Uterus (tissue), 4 donors: ENCODE data around the gene TPT1. TPM values are rescaled to one million over a fixed set of nuclear protein-coding genes. Genes with fewer than 3 reads are reported as not detected.
"Not testable (repeated sequence)": the region's sequence is repeated elsewhere in the genome, so short reads cannot be mapped to it uniquely, and the experiment has no call there.

ENCODE experiments used
- DNase-seq, 2 donors: peaks; one replicate each; pipeline ENCODE4 v3.0.0-alpha.2; 2019 to 2020
- H3K27ac ChIP-seq, 2 donors: fragments of 200-600 bp; sonication (generic); 1 replicate in 1 of 2; 2 replicates in 1 of 2; pipeline ENCODE4 v1.5.1; 2016 to 2018
- H3K27me3 ChIP-seq, 2 donors: fragments of 200-600 bp; sonication (generic); one replicate each; pipeline ENCODE4 v1.5.1; 2018 to 2019; ENCODE audit warnings: control low read depth in 1 of 2
- H3K36me3 ChIP-seq, 2 donors: fragments of 200-600 bp; sonication (generic); one replicate each; pipeline ENCODE4 v1.5.1; 2019; ENCODE audit warnings: control low read depth in 1 of 2
- H3K4me1 ChIP-seq, 2 donors: fragments of 200-600 bp; sonication (generic); one replicate each; pipeline ENCODE4 v1.5.1; 2018 to 2019; ENCODE audit warnings: control low read depth in 1 of 2
- H3K4me3 ChIP-seq, 2 donors: fragments of 200-600 bp; sonication (generic); 1 replicate in 1 of 2; 2 replicates in 1 of 2; pipeline ENCODE4 v1.5.1; 2018 to 2019; ENCODE audit warnings: mild to moderate bottlenecking in 1 of 2
- H3K9me3 ChIP-seq, 2 donors: fragments of 200-600 bp; sonication (generic); one replicate each; pipeline ENCODE4 v1.5.1; 2019; ENCODE audit warnings: control low read depth in 1 of 2
- POLR2A ChIP-seq, 2 donors: fragments of 450-650 bp; IDR thresholded peaks; one replicate each; pipeline ENCODE4 v1.6.1; 2016; ENCODE audit warnings: antibody characterized with exemption in 2 of 2, mild to moderate bottlenecking in 1 of 2, moderate library complexity in 1 of 2
- intact Hi-C: fragments of 100-400 bp; cut with DNase I; formaldehyde crosslinking; loops from one replicate; pipeline ENCODE4 v1.15.1; 2023; ENCODE audit warnings: low total_unique reads
- total RNA-seq, 4 donors: library from RNA; depleted of rRNA in 3 of 4; stranded (reverse); fragments of >200 nt in 3 of 4; gene quantifications; one replicate each; pipeline versions ENCODE4 v1.1.0 to v1.2.4, GENCODE V29; 2014 to 2023
- TF ChIP-seq, protein P1 (sequence below), 4 experiments: fragments of 200-600 bp in 2 of 4; fragments of 450-650 bp in 2 of 4; sonication (generic) in 2 of 4; IDR thresholded peaks; one replicate each; pipeline ENCODE4 v1.5.1; 2016 to 2019; ENCODE audit warnings: antibody characterized with exemption in 4 of 4, mild to moderate bottlenecking in 2 of 4, moderate library complexity in 1 of 4
- donor health status: DM: yes; HTN: yes; CAD: no.

Gene TPT1
- total RNA-seq, 4 donors from 2014 or later = 4,739 to 6,904 (median 5,667) TPM

DNA sequence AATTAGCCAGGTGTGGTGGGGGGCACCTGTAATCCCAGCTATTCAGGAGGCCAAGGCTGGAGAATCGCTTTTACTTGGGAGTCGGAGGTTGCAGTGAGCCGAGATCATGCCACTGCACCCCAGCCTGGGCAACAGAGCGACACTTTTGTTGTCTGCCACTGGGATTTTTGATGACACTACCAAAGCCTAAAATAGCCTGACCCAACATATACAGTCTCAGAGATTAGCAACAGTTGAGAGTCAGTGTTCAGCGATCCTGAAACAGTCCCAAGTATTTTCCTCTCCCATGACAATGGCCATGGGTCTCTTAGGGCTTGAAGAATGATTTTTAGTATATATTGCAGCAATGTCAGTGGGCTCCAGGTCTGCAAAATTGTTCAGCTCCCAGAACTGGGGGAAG lies 44.3 kb upstream of the TPT1 start:
- H3K27ac ChIP-seq = no peak overlapping the region
- H3K9me3 ChIP-seq = no peaks in the 10 kb centered on the region
- intact Hi-C loops = no loop called here
- H3K4me1 ChIP-seq = no peaks in the 10 kb centered on the region
- H3K36me3 ChIP-seq = no peaks in the 10 kb centered on the region
- DNase-seq = no peak
- no peak overlapping the region for H3K4me3 ChIP-seq
- no peaks in the 10 kb centered on the region for H3K27me3 ChIP-seq
- no peak for TF ChIP-seq POLR2A (IDR thresholded peaks at IDR 0.05)
- TF ChIP-seq, protein P1, sequence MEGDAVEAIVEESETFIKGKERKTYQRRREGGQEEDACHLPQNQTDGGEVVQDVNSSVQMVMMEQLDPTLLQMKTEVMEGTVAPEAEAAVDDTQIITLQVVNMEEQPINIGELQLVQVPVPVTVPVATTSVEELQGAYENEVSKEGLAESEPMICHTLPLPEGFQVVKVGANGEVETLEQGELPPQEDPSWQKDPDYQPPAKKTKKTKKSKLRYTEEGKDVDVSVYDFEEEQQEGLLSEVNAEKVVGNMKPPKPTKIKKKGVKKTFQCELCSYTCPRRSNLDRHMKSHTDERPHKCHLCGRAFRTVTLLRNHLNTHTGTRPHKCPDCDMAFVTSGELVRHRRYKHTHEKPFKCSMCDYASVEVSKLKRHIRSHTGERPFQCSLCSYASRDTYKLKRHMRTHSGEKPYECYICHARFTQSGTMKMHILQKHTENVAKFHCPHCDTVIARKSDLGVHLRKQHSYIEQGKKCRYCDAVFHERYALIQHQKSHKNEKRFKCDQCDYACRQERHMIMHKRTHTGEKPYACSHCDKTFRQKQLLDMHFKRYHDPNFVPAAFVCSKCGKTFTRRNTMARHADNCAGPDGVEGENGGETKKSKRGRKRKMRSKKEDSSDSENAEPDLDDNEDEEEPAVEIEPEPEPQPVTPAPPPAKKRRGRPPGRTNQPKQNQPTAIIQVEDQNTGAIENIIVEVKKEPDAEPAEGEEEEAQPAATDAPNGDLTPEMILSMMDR (IDR thresholded peaks at IDR 0.05) = no peak

DNA sequence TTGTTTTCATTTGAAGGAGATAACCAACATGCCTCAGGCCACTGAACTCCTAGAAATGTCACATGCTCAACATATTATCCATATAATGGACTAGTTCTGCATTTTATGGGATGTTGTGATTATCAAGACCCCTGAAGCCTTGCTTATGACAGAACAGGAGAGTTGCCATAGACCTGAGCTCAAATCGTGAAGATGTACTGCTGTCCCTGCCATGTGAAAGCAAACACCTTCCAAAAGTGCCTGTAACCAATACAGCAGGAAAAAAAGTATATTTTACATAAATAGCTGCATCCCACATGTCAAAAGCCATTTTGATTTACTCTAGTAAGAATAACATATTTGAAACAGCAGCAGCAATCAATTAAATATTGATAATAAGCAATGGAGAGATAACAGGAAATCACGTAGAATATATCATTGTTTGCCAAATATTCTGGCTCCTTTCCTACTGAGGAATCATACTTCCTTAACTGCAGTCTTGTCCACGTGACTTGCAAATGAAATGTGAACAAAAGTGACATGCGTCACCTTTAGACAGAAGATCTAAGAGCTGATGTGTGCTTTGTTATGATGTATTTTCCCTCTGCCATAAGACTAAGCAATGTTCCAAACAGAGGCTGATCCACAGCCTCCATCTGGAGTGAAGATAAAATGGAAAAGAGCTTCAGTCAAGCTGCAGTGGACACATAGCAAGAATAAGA lies 43.6 kb upstream of the TPT1 start:
- intact Hi-C loops = no loop called here
- Histone ChIP-seq H3K4me1 (no peaks in the 10 kb centered on the region), H3K9me3 (no peaks in the 10 kb centered on the region), H3K4me3 (no peak overlapping the region), H3K36me3 (no peaks in the 10 kb centered on the region), H3K27me3 (no peaks in the 10 kb centered on the region), H3K27ac (no peak overlapping the region)
- TF ChIP-seq, protein P1 (IDR thresholded peaks at IDR 0.05) = no peak
- TF ChIP-seq POLR2A (IDR thresholded peaks at IDR 0.05) = no peak
- no peak for DNase-seq

DNA sequence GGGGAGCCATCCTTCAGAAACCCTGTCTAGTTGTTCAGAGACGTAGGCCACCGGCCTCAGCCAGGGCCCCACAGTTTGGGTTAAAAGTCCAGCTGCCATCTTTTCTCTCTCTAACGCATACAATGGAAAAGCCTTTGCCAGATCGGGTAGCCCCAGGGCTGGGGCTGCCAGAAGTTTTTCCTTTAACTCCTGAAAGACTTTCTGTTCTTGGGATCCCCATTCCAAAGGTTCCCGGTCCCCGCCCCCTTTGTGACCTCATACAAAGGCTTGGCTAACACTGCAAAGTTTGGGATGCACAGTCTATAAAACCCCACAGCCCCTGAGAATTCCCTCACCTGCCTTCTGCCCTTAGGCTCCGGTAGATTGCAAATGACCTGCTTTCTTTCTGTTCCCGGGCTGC lies 41.8 kb upstream of the TPT1 start:
- H3K4me1 ChIP-seq, DNase-seq, H3K27me3 ChIP-seq, H3K9me3 ChIP-seq, H3K27ac ChIP-seq, intact Hi-C loops, H3K4me3 ChIP-seq, H3K36me3 ChIP-seq: not testable (repeated sequence)

DNA sequence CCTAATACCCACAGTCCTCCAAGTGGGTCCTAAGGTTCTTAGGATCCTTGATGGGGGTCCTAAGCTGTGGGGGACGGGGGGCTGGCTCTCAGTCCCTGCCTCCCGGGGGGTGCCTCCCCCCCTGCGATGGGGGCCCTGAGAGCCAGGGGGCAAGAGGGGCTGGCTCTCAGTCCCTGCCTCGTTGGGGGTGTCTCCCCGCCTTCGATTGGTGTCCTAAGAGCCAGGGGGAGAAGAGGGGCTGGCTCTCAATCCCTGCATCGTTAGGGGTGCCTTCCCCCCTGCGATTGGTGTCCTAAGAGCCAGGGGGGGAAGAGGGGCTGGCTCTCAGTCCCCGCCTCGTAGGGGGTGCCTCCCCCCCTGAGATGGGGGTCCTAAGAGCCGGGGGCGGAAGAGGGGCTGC lies 40.2 kb upstream of the TPT1 start:
- TF ChIP-seq, protein P1 (IDR thresholded peaks at IDR 0.05) = no peak
- no peak for TF ChIP-seq POLR2A (IDR thresholded peaks at IDR 0.05)

DNA sequence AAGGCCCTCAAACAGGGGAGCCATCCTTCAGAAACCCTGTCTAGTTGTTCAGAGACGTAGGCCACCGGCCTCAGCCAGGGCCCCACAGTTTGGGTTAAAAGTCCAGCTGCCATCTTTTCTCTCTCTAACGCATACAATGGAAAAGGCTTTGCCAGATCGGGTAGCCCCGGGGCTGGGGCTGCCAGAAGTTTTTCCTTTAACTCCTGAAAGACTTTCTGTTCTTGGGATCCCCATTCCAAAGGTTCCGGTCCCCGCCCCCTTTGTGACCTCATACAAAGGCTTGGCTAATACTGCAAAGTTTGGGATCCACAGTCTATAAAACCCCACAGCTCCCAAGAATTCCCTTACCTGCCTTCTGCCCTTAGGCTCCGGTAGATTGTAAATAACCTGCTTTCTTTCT lies 39.7 kb upstream of the TPT1 start:
- H3K27ac ChIP-seq, H3K4me3 ChIP-seq: not testable (repeated sequence)

More for the DNA sequence above, 40.2 kb upstream of the TPT1 start:
- Histone ChIP-seq H3K4me1 (no peaks in the 10 kb centered on the region), H3K36me3 (no peaks in the 10 kb centered on the region), H3K9me3 (no peaks in the 10 kb centered on the region), H3K27me3 (no peaks in the 10 kb centered on the region), H3K4me3 (no peak overlapping the region), H3K27ac (no peak overlapping the region)
- intact Hi-C loops = no loop called here
- no peak for DNase-seq

DNA sequence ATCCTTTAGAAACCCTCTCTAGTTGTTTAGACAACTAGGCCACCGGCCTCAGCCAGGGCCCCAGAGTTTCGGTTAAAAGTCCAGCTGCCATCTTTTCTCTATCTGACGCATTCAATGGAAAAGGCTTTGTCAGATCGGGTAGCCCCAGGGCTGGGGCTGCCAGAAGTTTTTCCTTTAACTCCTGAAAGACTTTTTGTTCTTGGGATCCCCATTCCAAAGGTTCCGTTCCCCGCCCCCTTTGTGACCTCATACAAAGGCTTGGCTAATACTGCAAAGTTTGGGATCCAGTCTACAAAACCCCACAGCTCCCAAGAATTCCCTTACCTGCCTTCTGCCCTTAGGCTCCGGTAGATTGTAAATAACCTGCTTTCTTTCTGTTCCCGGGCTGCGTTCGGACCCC lies 38.5 kb upstream of the TPT1 start:
- H3K4me1 ChIP-seq, H3K27me3 ChIP-seq, H3K36me3 ChIP-seq, DNase-seq, H3K9me3 ChIP-seq, H3K27ac ChIP-seq, intact Hi-C loops, H3K4me3 ChIP-seq: not testable (repeated sequence)

More for the DNA sequence above, 39.7 kb upstream of the TPT1 start:
- H3K27me3 ChIP-seq, DNase-seq, H3K9me3 ChIP-seq, intact Hi-C loops, H3K4me1 ChIP-seq, H3K36me3 ChIP-seq: not testable (repeated sequence)

DNA sequence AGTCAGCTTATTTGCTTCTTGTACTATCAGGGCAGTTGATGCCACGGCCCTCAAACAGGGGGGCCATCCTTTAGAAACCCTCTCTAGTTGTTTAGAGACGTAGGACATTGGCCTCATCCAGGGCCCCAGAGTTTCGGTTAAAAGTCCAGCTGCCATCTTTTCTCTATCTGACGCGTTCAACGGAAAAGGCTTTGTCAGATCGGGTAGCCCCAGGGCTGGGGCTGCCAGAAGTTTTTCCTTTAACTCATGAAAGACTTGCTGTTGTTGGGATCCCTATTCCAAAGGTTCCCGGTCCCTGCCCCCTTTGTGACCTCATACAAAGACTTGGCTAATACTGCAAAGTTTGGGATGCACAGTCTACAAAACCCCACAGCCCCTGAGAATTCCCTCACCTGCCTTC lies 37.8 kb upstream of the TPT1 start:
- H3K4me3 ChIP-seq, intact Hi-C loops, H3K4me1 ChIP-seq, H3K27ac ChIP-seq, H3K27me3 ChIP-seq, DNase-seq, H3K36me3 ChIP-seq, H3K9me3 ChIP-seq: not testable (repeated sequence)

DNA sequence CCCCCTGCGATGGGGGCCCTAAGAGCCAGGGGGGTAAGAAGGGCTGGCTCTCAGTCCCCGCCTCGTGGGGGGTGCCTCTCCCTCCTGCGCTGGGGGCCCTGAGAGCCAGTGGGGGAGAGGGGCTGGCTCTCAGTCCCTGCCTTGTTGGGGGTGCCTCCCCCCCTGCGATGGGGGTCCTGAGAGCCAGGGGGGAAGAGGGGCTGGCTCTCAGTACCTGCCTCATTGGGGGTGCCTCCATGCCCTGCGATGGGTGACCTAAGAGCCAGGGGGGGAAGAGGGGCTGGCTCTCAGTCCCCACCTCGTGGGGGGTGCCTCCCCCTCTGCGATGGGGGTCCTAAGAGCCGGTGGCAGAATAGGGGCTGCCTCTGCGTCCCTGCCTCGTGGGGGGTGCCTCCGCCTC lies 36.3 kb upstream of the TPT1 start:
- H3K27me3 ChIP-seq, H3K4me1 ChIP-seq, H3K9me3 ChIP-seq, H3K27ac ChIP-seq, intact Hi-C loops, H3K4me3 ChIP-seq, DNase-seq, H3K36me3 ChIP-seq: not testable (repeated sequence)

DNA sequence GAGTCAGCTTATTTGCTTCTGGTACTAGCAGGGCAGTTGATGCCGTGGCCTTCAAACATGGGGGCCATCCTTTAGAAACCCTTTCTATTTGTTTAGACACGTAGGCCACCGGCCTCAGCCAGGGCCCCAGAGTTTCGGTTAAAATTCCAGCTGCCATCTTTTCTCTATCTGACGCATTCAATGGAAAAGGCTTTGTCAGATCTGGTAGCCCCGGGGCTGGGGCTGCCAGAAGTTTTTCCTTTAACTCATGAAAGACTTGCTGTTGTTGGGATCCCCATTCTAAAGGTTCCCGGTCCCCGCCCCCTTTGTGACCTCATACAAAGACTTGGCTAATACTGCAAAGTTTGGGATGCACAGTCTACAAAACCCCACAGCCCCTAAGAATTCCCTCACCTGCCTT lies 35.7 kb upstream of the TPT1 start:
- intact Hi-C loops, H3K4me3 ChIP-seq, DNase-seq, H3K27me3 ChIP-seq, H3K4me1 ChIP-seq, H3K27ac ChIP-seq, H3K36me3 ChIP-seq, H3K9me3 ChIP-seq: not testable (repeated sequence)
